Stimulated activated naive CD4-positive, alpha-beta T cell (primary cell): ENCODE measurements around the gene RPS6KA2.
A peak's percentile ranks its signal among the peaks of the same experiment; 100 is the strongest.

Experiments used
- DNase-seq, 6 experiments: peaks; one replicate each; lab custom pipeline; 2025; lab: John Stamatoyannopoulos, UW

Gene RPS6KA2

GRCh38 chr6:166422201-166422940, 204.7 kb downstream of the RPS6KA2 start:
- no peak for DNase-seq

GRCh38 chr6:166420351-166420750, 206.7 kb downstream of the RPS6KA2 start:
- no peak for DNase-seq

GRCh38 chr6:166419717-166420116, 207.3 kb downstream of the RPS6KA2 start:
- DNase-seq = no peak

GRCh38 chr6:166419286-166419685, 207.8 kb downstream of the RPS6KA2 start:
- no peak for DNase-seq

- DNase-seq = peak in 1 of 6 experiments; percentile 13
Observed at GRCh38 chr6:166418691-166419143, 208.3 kb downstream of the RPS6KA2 start.

GRCh38 chr6:166417285-166417691, 209.8 kb downstream of the RPS6KA2 start:
- DNase-seq = peak; percentile 28 to 91 (median 74)

- DNase-seq = no peak
Observed at GRCh38 chr6:166415833-166416347, 211.2 kb downstream of the RPS6KA2 start.

GRCh38 chr6:166415306-166415705, 211.7 kb downstream of the RPS6KA2 start:
- DNase-seq = peak in 3 of 6 experiments; percentile 33 to 54 (median 51)

GRCh38 chr6:166413491-166413951, 213.5 kb downstream of the RPS6KA2 start:
- DNase-seq = no peak

- DNase-seq = no peak
Observed at GRCh38 chr6:166412911-166413384, 214.1 kb downstream of the RPS6KA2 start.

GRCh38 chr6:166412156-166412910, 214.7 kb downstream of the RPS6KA2 start:
- DNase-seq = no peak

- peak in 3 of 6 experiments; percentile 21 to 55 (median 46) for DNase-seq
Observed at GRCh38 chr6:166411721-166412151, 215.3 kb downstream of the RPS6KA2 start.

- DNase-seq = peak in 1 of 6 experiments; percentile 46
Observed at GRCh38 chr6:166411271-166411670, 215.8 kb downstream of the RPS6KA2 start.

GRCh38 chr6:166410426-166410935, 216.6 kb downstream of the RPS6KA2 start:
- no peak for DNase-seq

GRCh38 chr6:166408936-166409755, 217.9 kb downstream of the RPS6KA2 start:
- no peak for DNase-seq

- no peak for DNase-seq
Observed at GRCh38 chr6:166406197-166406596, 220.9 kb downstream of the RPS6KA2 start.

- DNase-seq = no peak
Observed at GRCh38 chr6:166405386-166405785, 221.7 kb downstream of the RPS6KA2 start.

- no peak for DNase-seq
Observed at GRCh38 chr6:166402582-166403277, 224.3 kb downstream of the RPS6KA2 start.

GRCh38 chr6:166400649-166401250, 226.3 kb downstream of the RPS6KA2 start:
- peak; percentile 25 to 69 (median 37) for DNase-seq

GRCh38 chr6:166400181-166400580, 226.9 kb downstream of the RPS6KA2 start:
- no peak for DNase-seq
